ENCODE results near the gene ATP6V1B1. TPM values are rescaled to one million over a fixed set of nuclear protein-coding genes. Genes with fewer than 3 reads are reported as not detected.

Gene ATP6V1B1
- total RNA-seq, 1 donor from 2014 or later: 2.1 TPM

GRCh38 chr2:70902579-70902978 lies 33.1 kb upstream of the ATP6V1B1 start:
- no peak for DNase-seq
- no peak overlapping the region for H3K27ac ChIP-seq
- no peak overlapping the region for H3K4me3 ChIP-seq
- H3K36me3 ChIP-seq: no peaks in the 10 kb centered on the region
- peaks cover 15% of the 10 kb centered on the region for H3K4me1 ChIP-seq
- ATAC-seq: no peak
- TF ChIP-seq CTCF (IDR thresholded peaks at IDR 0.05): no peak
- H3K27me3 ChIP-seq: peaks cover 87% of the 10 kb centered on the region
- H3K9me3 ChIP-seq: no peaks in the 10 kb centered on the region
- intact Hi-C loops (cut with DNase I): no loop called here

GRCh38 chr2:70903171-70903570 lies 32.5 kb upstream of the ATP6V1B1 start:
- Histone ChIP-seq H3K9me3 (no peaks in the 10 kb centered on the region), H3K4me1 (peaks cover 15% of the 10 kb centered on the region), H3K27ac (no peak overlapping the region), H3K27me3 (peaks cover 87% of the 10 kb centered on the region), H3K36me3 (no peaks in the 10 kb centered on the region), H3K4me3 (no peak overlapping the region)
- ATAC-seq (no peak), DNase-seq (no peak)
- no peak for TF ChIP-seq CTCF (IDR thresholded peaks at IDR 0.05)
- intact Hi-C loops (cut with DNase I): no loop called here

GRCh38 chr2:70903641-70904340 lies 31.9 kb upstream of the ATP6V1B1 start:
- H3K9me3 ChIP-seq: no peaks in the 10 kb centered on the region
- H3K36me3 ChIP-seq: no peaks in the 10 kb centered on the region
- intact Hi-C loops (cut with DNase I): no loop called here
- DNase-seq (no peak), ATAC-seq (no peak)
- H3K27me3 ChIP-seq: peaks cover 87% of the 10 kb centered on the region
- no peak overlapping the region for H3K27ac ChIP-seq
- H3K4me3 ChIP-seq: no peak overlapping the region
- no peak for TF ChIP-seq CTCF (IDR thresholded peaks at IDR 0.05)
- peaks cover 15% of the 10 kb centered on the region for H3K4me1 ChIP-seq

- Histone ChIP-seq H3K27me3 (peaks cover 87% of the 10 kb centered on the region), H3K9me3 (no peaks in the 10 kb centered on the region), H3K27ac (no peak overlapping the region), H3K36me3 (no peaks in the 10 kb centered on the region), H3K4me3 (no peak overlapping the region), H3K4me1 (peaks cover 15% of the 10 kb centered on the region)
- ATAC-seq: no peak
- no peak for TF ChIP-seq CTCF (IDR thresholded peaks at IDR 0.05)
- no peak for DNase-seq
- intact Hi-C loops (cut with DNase I): no loop called here
Measured at GRCh38 chr2:70904371-70905216, 31.1 kb upstream of the ATP6V1B1 start.

GRCh38 chr2:70905443-70906421 lies 30.0 kb upstream of the ATP6V1B1 start:
- H3K27ac ChIP-seq: no peak overlapping the region
- H3K9me3 ChIP-seq: no peaks in the 10 kb centered on the region
- ATAC-seq: no peak
- peaks cover 86% of the 10 kb centered on the region for H3K27me3 ChIP-seq
- TF ChIP-seq CTCF (IDR thresholded peaks at IDR 0.05): no peak
- no peaks in the 10 kb centered on the region for H3K36me3 ChIP-seq
- no peak overlapping the region for H3K4me3 ChIP-seq
- intact Hi-C loops (cut with DNase I): no loop called here
- no peak for DNase-seq
- H3K4me1 ChIP-seq: peaks cover 5% of the 10 kb centered on the region
